NB4 (cell line): ENCODE measurements around the gene WFDC6.

Experiments used
- CTCF ChIP-seq: IDR thresholded peaks from one replicate; pipeline ENCODE4 v1.5.1; 2012; ENCODE audit warnings: low read depth, low read length
- MAX ChIP-seq: IDR thresholded peaks from 2 replicates; pipeline ENCODE4 v1.6.1; 2011; ENCODE audit warnings: low read depth, low read length
- MYC ChIP-seq: IDR thresholded peaks from 2 replicates; pipeline ENCODE4 v1.6.1; 2011; ENCODE audit warnings: low read depth, low read length
- POLR2A ChIP-seq: IDR thresholded peaks from 2 replicates; pipeline ENCODE4 v1.6.1; 2011; ENCODE audit warnings: mild to moderate bottlenecking; ENCODE audit not compliant: insufficient read length; ENCODE audit errors: extremely low read depth

- TF ChIP-seq POLR2A: no peak
- no peak for TF ChIP-seq CTCF
- no peak for TF ChIP-seq MAX
- TF ChIP-seq MYC: no peak
Measured at GRCh38 chr20:45527294-45527693, 12.0 kb downstream of the WFDC6 start.
